Glutamatergic neuron (in vitro differentiated cells): ENCODE results near the gene C2orf76. TPM values are rescaled to one million over a fixed set of nuclear protein-coding genes. Genes with fewer than 3 reads are reported as not detected.

ENCODE experiments used
- DNase-seq: peaks from one replicate; pipeline ENCODE4 v3.0.0; 2022
- H3K27ac Mint-ChIP-seq: one replicate; pipeline ENCODE4 v1.8.0; 2020; ENCODE audit warnings: mild to moderate bottlenecking, mixed read lengths, inconsistent platforms; ENCODE audit not compliant: unreplicated experiment
- H3K27me3 Mint-ChIP-seq: one replicate; pipeline ENCODE4 v1.8.0; 2020; ENCODE audit warnings: mild to moderate bottlenecking, moderate library complexity, mixed read lengths, inconsistent platforms; ENCODE audit not compliant: unreplicated experiment
- H3K36me3 Mint-ChIP-seq: one replicate; pipeline ENCODE4 v1.8.0; 2020; ENCODE audit warnings: mild to moderate bottlenecking, mixed read lengths, inconsistent platforms; ENCODE audit not compliant: unreplicated experiment
- H3K4me1 Mint-ChIP-seq: one replicate; pipeline ENCODE4 v1.8.0; 2020; ENCODE audit warnings: mild to moderate bottlenecking, low read depth, mixed read lengths, inconsistent platforms; ENCODE audit not compliant: unreplicated experiment
- H3K4me3 Mint-ChIP-seq: one replicate; pipeline ENCODE4 v1.8.0; 2020; ENCODE audit warnings: mild to moderate bottlenecking, mixed read lengths, inconsistent platforms; ENCODE audit not compliant: unreplicated experiment
- H3K9me3 Mint-ChIP-seq: one replicate; pipeline ENCODE4 v1.8.0; 2020; ENCODE audit warnings: mild to moderate bottlenecking, moderate library complexity, mixed read lengths, inconsistent platforms; ENCODE audit not compliant: unreplicated experiment
- CTCF ChIP-seq: fragments of 200-600 bp; sonication (generic); IDR thresholded peaks from one replicate; pipeline ENCODE4 v1.5.0; 2021; ENCODE audit not compliant: partially characterized antibody, unreplicated experiment
- total RNA-seq: library from RNA; stranded (reverse); fragmentation: NEBNext Ultra II Directional; extraction: Animal tissue kit (Norgen Biotek cat#: 25700); gene quantifications from one replicate; pipeline ENCODE4 v1.2.1, GENCODE V29; 2021; ENCODE audit not compliant: unreplicated experiment

Gene C2orf76
- total RNA-seq, 1 donor from 2014 or later, result 10.4 TPM

GRCh38 chr2:119253760-119254600, 112.7 kb downstream of the C2orf76 start:
- no peak for DNase-seq
- H3K4me3 Mint-ChIP-seq, result no peak overlapping the region

DNA sequence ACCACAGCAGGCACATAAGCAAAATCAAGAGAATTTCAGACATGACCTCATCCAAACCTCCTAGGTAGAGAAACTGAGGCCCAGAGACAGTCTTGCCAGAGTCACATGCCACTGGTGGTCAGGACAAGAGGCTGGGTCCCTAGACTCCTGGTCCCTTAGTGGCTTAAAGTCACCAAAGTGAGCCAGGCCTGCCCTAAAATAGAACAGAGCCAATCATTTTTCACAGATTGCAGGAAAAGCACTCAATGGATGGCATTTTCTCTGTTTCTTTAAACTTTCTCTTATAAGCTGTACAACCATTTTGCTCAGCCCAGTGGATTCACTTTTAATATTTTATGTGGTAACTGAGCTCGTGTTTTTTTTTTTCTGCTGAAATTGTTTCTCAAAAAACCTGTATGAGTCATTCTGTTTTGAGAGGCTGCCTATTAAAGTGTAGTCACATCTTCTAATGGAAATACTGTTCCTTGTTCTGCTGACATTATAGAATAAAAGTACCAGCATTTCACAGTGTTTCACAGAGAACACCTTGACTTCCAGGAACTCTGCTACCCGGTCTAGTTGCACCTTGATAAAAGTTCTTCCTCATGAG, 113.4 kb downstream of the C2orf76 start:
- TF ChIP-seq CTCF, result no peak
- Mint-ChIP-seq H3K4me3 (no peak overlapping the region), H3K36me3 (no peaks in the 10 kb centered on the region), H3K27me3 (peaks cover 4% of the 10 kb centered on the region), H3K4me1 (peaks cover 14% of the 10 kb centered on the region), H3K27ac (no peak overlapping the region), H3K9me3 (peaks cover 4% of the 10 kb centered on the region)
- DNase-seq, result no peak

More at GRCh38 chr2:119253760-119254600, 112.7 kb downstream of the C2orf76 start:
- TF ChIP-seq CTCF, result no peak
- Mint-ChIP-seq H3K9me3 (peaks cover 3% of the 10 kb centered on the region), H3K27me3 (peaks cover 4% of the 10 kb centered on the region), H3K36me3 (no peaks in the 10 kb centered on the region), H3K27ac (no peak overlapping the region), H3K4me1 (peaks cover 14% of the 10 kb centered on the region)

Other genes starting within 250 kb of the C2orf76 start
- not detected for gene C1QL2, start 208.1 kb downstream of the C2orf76 start, total RNA-seq
- 2.1 TPM for gene STEAP3, start 143.0 kb downstream of the C2orf76 start, total RNA-seq
- 134 TPM for gene DBI, start 143 bp upstream of the C2orf76 start, total RNA-seq
- gene TMEM37, start 65.0 kb upstream of the C2orf76 start, total RNA-seq, result not detected
- gene SCTR, start 157.6 kb upstream of the C2orf76 start, total RNA-seq, result not detected
- gene CFAP221, start 177.6 kb upstream of the C2orf76 start, total RNA-seq, result 0.34 TPM